Lower leg skin (tissue), 4 donors: Measurements from ENCODE around the gene LIX1L. TPM values are rescaled to one million over a fixed set of nuclear protein-coding genes. Genes with fewer than 3 reads are reported as not detected.
A peak's percentile ranks its signal among the peaks of the same experiment; 100 is the strongest.

Experiments used
- DNase-seq, 2 donors: peaks; one replicate each; pipeline ENCODE4 v3.0.0-alpha.2; 2019; ENCODE audit warnings: low spot score in 2 of 2
- H3K4me3 ChIP-seq: fragments of 200-600 bp; sonication (generic); 2 replicates; pipeline ENCODE4 v1.5.1; 2017; ENCODE audit warnings: mild to moderate bottlenecking, low read depth; ENCODE audit not compliant: poor library complexity, severe bottlenecking
- POLR2A ChIP-seq, 2 donors: fragments of 450-650 bp; IDR thresholded peaks; one replicate each; pipeline ENCODE4 v1.6.1; 2016 to 2017; ENCODE audit warnings: antibody characterized with exemption in 2 of 2, mild to moderate bottlenecking in 1 of 2, moderate library complexity in 1 of 2
- WGBS, 2 donors: methylation state at CpG; one replicate each; pipeline ENCODE4 v1.1.5; 2018; 5-methylcytosine and 5-hydroxymethylcytosine counted together
- intact Hi-C: fragments of 100-400 bp; cut with DNase I; formaldehyde crosslinking; loops from one replicate; pipeline ENCODE4 v1.15.0; 2023; ENCODE audit warnings: low total_unique reads
- total RNA-seq, 4 donors: library from RNA; depleted of rRNA; stranded (reverse); fragments of >200 nt; gene quantifications; one replicate each; pipeline ENCODE4 v1.1.0, GENCODE V29; 2016
- TF ChIP-seq, protein P1 (sequence below), 3 donors: fragments of 450-650 bp; IDR thresholded peaks; one replicate each; pipeline ENCODE4 v1.5.1; 2016; ENCODE audit warnings: antibody characterized with exemption in 3 of 3, mild to moderate bottlenecking in 3 of 3, moderate library complexity in 2 of 3

LIX1L gene
- total RNA-seq, 4 donors from 2014 or later: 4.6 to 14.2 (median 7.7) TPM

DNA sequence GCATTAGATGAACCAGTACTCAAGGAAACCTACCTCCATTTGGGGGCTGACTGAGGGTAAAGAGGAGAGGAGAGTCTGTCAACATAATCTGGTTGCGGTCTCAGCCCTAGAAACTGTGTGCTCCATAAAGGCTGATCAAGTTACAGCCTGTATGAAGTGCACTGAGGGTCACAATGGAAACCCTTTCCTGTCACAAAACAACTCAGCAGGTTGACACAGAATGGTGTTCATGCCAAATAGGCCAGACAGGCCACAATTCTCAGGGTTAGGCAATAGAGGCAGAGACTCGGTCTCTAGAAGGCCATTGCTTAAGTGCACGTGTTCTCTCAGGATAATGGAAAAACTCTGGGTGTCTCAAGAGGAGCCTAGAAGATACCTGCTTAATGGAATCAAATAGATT, 68.1 kb downstream of the LIX1L start:
- WGBS, 2 donors: 79% methylated on average over 3 of the region's 3 CpGs
- intact Hi-C loops: no loop called here
- H3K4me3 ChIP-seq: no peak overlapping the region
- TF ChIP-seq POLR2A (IDR thresholded peaks at IDR 0.05): no peak
- TF ChIP-seq, protein P1, sequence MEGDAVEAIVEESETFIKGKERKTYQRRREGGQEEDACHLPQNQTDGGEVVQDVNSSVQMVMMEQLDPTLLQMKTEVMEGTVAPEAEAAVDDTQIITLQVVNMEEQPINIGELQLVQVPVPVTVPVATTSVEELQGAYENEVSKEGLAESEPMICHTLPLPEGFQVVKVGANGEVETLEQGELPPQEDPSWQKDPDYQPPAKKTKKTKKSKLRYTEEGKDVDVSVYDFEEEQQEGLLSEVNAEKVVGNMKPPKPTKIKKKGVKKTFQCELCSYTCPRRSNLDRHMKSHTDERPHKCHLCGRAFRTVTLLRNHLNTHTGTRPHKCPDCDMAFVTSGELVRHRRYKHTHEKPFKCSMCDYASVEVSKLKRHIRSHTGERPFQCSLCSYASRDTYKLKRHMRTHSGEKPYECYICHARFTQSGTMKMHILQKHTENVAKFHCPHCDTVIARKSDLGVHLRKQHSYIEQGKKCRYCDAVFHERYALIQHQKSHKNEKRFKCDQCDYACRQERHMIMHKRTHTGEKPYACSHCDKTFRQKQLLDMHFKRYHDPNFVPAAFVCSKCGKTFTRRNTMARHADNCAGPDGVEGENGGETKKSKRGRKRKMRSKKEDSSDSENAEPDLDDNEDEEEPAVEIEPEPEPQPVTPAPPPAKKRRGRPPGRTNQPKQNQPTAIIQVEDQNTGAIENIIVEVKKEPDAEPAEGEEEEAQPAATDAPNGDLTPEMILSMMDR (IDR thresholded peaks at IDR 0.05): no peak
- DNase-seq: no peak

- intact Hi-C loops: no loop called here
- 77 to 83% methylated on average over 5 of the region's 5 CpGs for WGBS, 2 donors
- DNase-seq: no peak
- TF ChIP-seq POLR2A (IDR thresholded peaks at IDR 0.05): no peak
- TF ChIP-seq, protein P1 (IDR thresholded peaks at IDR 0.05): no peak
- H3K4me3 ChIP-seq: no peak overlapping the region
Observed at GRCh38 chr1:145887631-145888030, 70.2 kb downstream of the LIX1L start.

DNA sequence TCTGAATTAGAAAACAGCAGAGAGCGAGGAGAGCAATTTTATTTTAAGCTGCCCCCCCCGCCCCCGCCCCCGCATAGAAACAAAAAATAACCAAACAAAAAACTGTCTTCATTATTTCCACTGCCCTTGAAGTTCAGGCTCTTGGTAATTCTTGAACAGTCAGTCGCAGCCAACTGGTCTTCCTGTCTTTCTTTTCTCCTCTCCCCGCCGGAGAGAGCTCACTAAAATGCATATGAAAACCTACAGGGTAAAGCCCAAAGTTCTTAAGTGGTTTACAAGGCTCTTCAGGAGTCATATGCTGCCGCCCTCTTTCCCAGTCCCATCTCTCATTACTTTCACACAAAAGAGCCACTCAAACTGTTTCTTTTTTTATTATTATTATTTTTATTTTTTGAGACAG, 71.0 kb downstream of the LIX1L start:
- no peak for DNase-seq
- no peak overlapping the region for H3K4me3 ChIP-seq
- WGBS, 2 donors: 60 to 67% methylated on average over 8 of the region's 8 CpGs
- no peak for TF ChIP-seq POLR2A (IDR thresholded peaks at IDR 0.05)
- TF ChIP-seq, protein P1 (IDR thresholded peaks at IDR 0.05): no peak
- intact Hi-C loops: no loop called here

- intact Hi-C loops: no loop called here
- no peak for DNase-seq
- TF ChIP-seq POLR2A (IDR thresholded peaks at IDR 0.05): no peak
- TF ChIP-seq, protein P1 (IDR thresholded peaks at IDR 0.05): no peak
- peak overlapping the region; percentile 26 for H3K4me3 ChIP-seq
- WGBS, 2 donors: 42 to 50% methylated on average over 11 of the region's 11 CpGs
Observed at GRCh38 chr1:145886390-145886789, 71.4 kb downstream of the LIX1L start.

DNA sequence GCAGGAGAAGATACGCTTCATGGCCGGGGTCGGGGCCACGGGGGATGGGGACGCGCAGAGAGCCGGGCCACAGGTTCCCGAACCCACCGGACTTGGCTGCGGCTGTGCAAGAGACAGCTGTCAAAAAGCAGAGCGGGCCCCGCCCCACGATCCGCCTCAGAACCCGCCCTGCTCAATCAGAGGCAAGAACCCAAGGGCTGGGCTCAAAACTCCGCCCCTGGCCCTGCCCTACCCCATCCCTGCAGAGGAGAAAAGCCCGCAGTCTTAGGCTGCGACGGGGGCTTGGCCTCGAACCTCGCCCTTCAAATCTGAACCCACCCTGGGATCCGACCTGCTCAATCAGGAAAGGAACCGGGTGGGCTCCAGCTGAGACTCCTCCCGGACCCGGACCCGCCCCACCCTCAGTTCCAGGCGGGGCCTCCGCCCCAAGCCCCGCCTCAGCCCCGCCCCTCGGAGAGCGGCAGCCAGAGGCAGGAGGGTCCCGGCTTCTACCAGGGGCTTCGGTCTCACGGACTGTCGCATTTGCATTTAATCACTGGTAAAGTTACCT, 72.0 kb downstream of the LIX1L start, which contains the start of gene ANKRD35:
TSS of gene ANKRD35 (minus strand) at position 129 of the 550 bp plus-strand sequence. CDS start at position 21, 108 bp downstream.
- peak within 1 kb of the TSS; percentile 26 for H3K4me3 ChIP-seq
- 2% methylated on average over 24 to 26 of the region's 36 CpGs for WGBS, 2 donors
- TF ChIP-seq, protein P1 (IDR thresholded peaks at IDR 0.05): no peak
- TF ChIP-seq POLR2A (IDR thresholded peaks at IDR 0.05): no peak
- DNase-seq: peak; percentile 86 to 97
- intact Hi-C loops: no loop called here

DNA sequence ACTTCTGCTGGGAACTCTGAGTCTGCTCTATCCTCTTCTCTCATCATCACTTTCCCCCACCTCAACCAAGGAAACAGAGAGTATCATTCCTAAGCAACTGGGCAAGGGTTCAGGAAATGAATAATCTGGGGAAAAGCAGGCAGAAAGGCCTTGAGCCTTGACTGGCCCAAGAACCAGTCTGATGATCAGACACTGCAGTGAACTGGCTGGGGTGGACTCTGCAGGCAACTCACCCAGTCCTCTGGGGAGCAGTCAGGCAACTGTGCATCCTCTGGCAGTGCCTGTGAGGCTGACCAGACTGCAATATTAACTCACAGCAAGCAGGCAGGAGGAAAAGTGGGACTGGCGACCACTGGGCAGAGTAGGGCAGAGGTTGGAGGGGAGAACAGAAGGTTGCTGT, 73.1 kb downstream of the LIX1L start:
- intact Hi-C loops: no loop called here
- no peak for DNase-seq
- 74 to 91% methylated on average over 1 of the region's 1 CpG for WGBS, 2 donors
- no peak overlapping the region for H3K4me3 ChIP-seq
- TF ChIP-seq POLR2A (IDR thresholded peaks at IDR 0.05): no peak
- TF ChIP-seq, protein P1 (IDR thresholded peaks at IDR 0.05): no peak
